Measurements from ENCODE around the gene LRRC8C. TPM values are rescaled to one million over a fixed set of nuclear protein-coding genes. Genes with fewer than 3 reads are reported as not detected.

The LRRC8C gene
- total RNA-seq, 1 donor, result 10.8 TPM

DNA sequence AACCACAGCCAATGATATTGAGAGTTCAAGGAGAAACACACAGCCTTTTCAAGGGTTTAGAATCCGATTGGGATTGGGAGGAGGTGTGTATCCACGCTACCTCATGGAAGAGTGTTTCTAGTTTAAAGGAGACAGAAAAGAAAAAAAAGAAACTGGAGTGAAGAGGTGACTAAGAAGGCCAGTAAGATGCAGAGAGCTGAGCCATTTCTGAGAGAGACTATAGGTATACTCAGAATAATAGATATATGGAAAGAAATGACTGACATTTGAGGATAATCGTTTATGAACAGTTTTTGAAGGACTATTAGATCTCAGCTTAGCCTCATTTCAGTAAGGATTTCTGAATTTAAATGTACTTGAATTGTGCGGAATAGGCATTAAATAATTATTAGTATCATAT lies 42.8 kb downstream of the LRRC8C start:
- no peak overlapping the region for H3K4me3 ChIP-seq (ENCODE audit: low read depth, low read length)
- TF ChIP-seq, protein P1, sequence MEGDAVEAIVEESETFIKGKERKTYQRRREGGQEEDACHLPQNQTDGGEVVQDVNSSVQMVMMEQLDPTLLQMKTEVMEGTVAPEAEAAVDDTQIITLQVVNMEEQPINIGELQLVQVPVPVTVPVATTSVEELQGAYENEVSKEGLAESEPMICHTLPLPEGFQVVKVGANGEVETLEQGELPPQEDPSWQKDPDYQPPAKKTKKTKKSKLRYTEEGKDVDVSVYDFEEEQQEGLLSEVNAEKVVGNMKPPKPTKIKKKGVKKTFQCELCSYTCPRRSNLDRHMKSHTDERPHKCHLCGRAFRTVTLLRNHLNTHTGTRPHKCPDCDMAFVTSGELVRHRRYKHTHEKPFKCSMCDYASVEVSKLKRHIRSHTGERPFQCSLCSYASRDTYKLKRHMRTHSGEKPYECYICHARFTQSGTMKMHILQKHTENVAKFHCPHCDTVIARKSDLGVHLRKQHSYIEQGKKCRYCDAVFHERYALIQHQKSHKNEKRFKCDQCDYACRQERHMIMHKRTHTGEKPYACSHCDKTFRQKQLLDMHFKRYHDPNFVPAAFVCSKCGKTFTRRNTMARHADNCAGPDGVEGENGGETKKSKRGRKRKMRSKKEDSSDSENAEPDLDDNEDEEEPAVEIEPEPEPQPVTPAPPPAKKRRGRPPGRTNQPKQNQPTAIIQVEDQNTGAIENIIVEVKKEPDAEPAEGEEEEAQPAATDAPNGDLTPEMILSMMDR (IDR thresholded peaks at IDR 0.05; ENCODE audit: insufficient read depth, low read depth, low read length), result no peak
- DNase-seq (ENCODE audit: low read depth), result no peak

DNA sequence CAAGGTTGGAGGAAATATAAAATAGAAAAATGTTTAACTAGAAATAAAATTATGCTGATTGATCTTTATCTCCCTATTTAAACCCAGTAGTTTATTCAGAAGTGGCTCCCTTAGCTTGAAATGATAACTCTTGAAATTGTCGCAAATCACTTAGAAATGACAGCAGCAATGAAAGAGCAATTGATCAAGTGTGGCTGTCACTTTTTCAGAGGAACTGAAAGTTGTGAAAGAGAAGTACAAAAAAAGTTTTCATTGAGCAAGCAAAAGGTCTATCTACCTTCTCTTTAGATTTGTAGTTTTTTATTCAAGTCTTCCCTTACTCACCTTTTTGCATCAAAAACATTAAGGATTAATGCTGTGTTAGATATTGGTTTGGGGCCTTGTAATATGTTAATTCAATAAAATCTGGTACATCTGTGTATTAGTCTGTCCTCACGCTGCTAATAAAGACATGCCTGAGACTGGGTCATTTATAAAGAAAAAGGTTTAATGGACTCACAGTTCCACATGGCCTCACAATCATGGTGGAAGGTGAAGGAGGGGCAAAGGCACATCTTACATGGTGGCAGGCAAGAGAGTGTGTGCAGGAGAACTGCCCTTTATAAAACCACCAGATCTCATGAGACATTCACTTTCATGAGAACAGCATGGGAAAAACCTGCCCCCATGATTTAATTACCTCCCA lies 48.3 kb downstream of the LRRC8C start:
- TF ChIP-seq, protein P1 (IDR thresholded peaks at IDR 0.05; ENCODE audit: insufficient read depth, low read depth, low read length), result no peak
- DNase-seq (ENCODE audit: low read depth), result no peak
- H3K4me3 ChIP-seq (ENCODE audit: low read depth, low read length), result no peak overlapping the region

DNA sequence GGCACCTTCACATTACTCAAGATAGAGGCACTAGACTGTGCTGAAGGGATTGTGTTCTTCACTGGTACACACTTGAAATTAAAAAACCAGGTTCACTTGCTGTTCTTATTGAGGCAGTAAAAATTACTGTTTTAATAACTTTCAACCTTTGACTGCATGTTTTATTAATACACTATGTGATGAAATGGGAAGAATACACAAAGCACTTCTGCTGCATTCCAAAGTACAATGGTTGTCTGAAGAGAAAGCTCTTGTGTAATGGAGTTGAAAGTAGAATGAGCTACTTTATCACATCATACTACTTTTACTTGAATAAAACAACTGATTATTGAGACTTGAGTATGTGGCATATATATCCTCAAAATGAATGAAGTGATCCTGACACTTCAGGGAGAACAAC lies 49.7 kb downstream of the LRRC8C start:
- TF ChIP-seq, protein P1 (IDR thresholded peaks at IDR 0.05; ENCODE audit: insufficient read depth, low read depth, low read length), result no peak
- H3K4me3 ChIP-seq (ENCODE audit: low read depth, low read length), result no peak overlapping the region
- DNase-seq (ENCODE audit: low read depth), result no peak

DNA sequence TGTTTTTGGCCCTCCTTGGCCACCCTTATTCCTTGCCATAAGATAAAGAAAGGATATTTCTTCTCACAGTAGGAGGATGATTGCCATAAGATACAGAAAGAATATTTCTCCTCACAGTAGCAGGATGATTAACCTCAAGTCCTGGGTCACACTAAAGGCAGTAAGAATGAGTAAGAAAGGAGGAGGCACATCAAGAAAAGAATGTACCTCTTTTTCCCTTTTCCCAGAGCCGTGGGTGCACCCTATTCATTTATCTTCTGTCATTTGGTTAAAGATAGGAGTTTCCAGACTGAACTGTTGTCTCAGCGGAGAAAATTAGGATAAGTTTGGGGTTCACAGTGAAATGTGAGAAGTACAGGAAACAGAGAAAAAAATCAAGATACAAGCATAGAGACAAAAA lies 52.5 kb downstream of the LRRC8C start:
- DNase-seq (ENCODE audit: low read depth), result no peak
- TF ChIP-seq, protein P1 (IDR thresholded peaks at IDR 0.05; ENCODE audit: insufficient read depth, low read depth, low read length), result no peak
- no peak overlapping the region for H3K4me3 ChIP-seq (ENCODE audit: low read depth, low read length)

DNA sequence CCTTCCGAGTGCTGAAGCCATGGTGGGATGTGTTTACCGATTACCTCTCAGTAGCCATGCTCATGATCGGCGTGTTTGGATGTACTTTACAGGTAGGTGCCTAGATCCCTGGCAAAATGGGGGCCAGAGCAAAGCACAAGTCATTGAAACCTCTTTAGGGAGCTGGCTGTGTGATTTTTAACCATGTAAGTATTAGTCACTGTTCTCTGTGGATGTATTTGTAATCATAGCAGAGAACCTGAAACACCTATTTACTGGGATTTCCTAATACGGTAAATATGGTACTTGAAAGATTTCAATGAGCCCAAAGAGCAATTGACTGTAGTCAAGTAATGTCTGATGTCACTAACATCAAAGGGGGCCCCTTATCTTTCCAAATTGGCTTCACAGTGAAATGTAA lies 53.6 kb downstream of the LRRC8C start:
- TF ChIP-seq, protein P1 (IDR thresholded peaks at IDR 0.05; ENCODE audit: insufficient read depth, low read depth, low read length), result no peak
- DNase-seq (ENCODE audit: low read depth), result no peak
- no peak overlapping the region for H3K4me3 ChIP-seq (ENCODE audit: low read depth, low read length)

DNA sequence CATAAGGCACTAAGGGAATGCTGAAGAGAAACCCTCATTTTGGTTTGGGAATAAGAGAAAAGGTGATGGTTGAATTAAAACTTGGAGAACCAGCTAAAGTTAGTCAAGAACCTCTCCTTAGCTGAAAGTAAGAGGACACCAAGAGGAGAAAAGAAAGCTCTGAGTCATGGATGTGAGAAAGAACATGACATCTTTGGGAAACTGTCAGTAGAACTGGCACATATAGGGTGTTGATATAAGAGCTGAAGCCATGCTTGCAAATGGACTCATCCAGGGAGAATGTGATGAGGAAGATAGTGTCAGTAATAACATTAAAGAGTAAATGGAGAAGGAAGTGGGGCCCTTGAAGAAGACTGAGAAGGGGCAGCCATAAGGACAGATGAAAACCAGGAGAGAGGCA lies 54.3 kb downstream of the LRRC8C start:
- H3K4me3 ChIP-seq (ENCODE audit: low read depth, low read length), result no peak overlapping the region
- DNase-seq (ENCODE audit: low read depth), result no peak

More for the DNA sequence above, 54.3 kb downstream of the LRRC8C start:
- TF ChIP-seq, protein P1 (IDR thresholded peaks at IDR 0.05; ENCODE audit: insufficient read depth, low read depth, low read length), result no peak

All from fibroblast of villous mesenchyme (primary cell).